NCI-H446 (cell line): ENCODE measurements around the gene BOD1L1.

ENCODE experiments used
- DNase-seq, 2 experiments: peaks; one replicate each; lab custom pipeline; 2025; lab: John Stamatoyannopoulos, UW

The BOD1L1 gene

GRCh38 chr4:13627606-13628311 is at the start of gene BOD1L1:
Gene BOD1L1 (minus strand): TSS chr4:13627725. CDS start chr4:13627587, 138 bp downstream.
- peak; percentile 36 to 70 for DNase-seq

DNA sequence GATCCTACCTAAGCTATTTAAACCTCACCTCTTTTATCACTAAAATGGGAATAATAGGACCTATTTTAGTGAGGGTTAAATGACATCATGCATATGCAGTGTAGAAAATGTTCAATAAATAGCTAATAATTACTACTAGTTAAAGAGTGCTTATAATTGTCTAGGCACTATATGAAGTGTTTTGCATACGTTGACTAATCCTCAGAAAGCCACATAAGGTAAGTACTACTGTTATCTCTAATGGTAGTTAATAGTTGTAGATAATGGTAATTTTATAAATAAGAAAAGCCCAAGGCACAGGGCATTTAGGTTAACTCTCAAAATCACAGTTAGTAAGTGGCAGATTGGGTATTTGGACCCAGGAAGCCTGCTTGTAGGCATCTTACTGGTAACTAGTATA is 47.4 kb upstream of the BOD1L1 start:
- no peak for DNase-seq

DNA sequence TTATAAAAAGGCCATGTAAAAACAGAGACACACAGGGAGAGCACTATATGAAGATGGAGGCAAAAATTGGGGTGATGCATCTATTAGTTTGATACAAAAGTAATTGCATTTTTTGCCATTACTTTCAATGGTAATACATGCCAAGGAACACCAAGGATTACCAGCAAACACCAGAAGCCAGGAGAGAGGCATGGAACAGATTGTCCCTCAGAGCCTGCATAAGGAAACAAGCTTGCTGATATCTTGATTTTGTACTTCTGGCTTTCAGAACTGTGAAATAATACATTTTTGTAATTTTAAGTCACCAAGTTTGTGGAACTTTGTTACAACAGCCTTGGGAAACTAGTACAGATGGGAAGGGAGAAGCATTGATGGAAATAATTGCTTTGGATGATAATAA is 45.6 kb upstream of the BOD1L1 start:
- no peak for DNase-seq

GRCh38 chr4:13670456-13671160 is 43.1 kb upstream of the BOD1L1 start:
- DNase-seq: no peak

DNA sequence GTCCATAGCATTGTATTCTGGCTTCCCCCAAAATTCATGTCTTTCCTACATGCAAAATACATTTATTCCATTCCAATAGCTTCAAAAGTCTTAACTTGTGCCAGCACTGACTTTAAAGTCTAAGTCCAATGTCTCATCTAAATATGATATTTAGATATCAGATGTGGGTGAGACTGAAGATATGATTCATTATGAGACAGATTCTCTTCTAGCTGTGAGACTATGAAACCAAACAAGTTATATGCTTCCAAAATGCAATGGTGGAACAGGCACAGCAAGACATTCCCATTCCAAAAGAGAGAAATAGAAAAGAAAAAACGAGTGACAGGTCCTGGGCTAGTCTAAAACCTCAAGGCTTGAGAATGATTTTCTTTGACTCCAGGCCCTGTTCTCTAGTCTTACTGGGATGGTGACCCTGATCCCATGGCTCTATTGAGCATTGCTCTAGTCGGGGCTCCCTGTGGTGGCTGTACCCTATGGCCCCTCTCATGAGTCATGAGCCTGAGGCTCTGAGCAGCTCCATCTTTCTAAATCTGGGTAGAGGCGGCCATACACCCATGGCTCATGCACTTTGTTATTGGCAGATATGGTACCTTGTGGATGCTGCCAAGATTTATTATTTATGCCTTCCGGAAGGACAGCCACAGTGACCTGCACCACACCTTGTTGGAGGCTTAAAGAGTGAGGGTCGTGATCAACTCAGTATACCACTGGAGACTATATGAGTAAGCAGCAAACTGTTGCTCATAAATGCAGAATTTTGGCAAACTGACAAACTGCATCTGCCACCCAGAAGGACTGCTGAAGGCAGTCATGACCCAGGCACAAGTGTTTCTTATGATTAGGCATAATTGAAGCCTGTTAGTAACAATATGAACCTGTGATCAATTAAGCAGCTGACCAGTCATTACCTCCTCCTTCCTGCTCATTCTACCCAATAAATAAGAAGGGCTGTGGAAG is 38.5 kb upstream of the BOD1L1 start:
- DNase-seq: no peak

GRCh38 chr4:13659341-13660070 is 32.0 kb upstream of the BOD1L1 start:
- no peak for DNase-seq

GRCh38 chr4:13656569-13657405 is 29.3 kb upstream of the BOD1L1 start:
- peak; percentile 31 to 40 for DNase-seq

- DNase-seq: peak in 1 of 2 experiments; percentile 60
Measured at GRCh38 chr4:13654162-13654797, 26.8 kb upstream of the BOD1L1 start.

- no peak for DNase-seq
Measured at GRCh38 chr4:13653766-13654161, 26.2 kb upstream of the BOD1L1 start.

- DNase-seq: peak in 1 of 2 experiments; percentile 20
Measured at GRCh38 chr4:13647031-13647430, 19.5 kb upstream of the BOD1L1 start.

DNA sequence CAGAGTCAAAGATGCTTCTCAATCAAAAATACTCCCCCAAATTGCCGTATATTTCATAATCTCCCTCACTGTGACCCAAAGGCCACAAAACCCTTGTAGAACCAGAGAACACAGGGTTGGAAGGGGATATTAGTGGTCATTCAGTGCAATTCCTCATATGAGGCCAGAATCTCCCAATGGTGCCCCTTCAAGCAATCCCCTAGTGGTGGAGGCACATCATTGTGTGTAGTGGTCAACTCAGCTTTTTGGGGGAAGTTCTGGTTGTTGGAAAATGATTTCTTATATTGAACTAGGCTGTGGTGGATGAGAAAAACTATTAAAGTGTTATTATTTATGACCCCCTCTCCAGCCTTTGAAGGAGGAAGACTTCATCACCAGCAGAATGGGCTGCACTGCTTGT is 17.6 kb upstream of the BOD1L1 start:
- no peak for DNase-seq

DNA sequence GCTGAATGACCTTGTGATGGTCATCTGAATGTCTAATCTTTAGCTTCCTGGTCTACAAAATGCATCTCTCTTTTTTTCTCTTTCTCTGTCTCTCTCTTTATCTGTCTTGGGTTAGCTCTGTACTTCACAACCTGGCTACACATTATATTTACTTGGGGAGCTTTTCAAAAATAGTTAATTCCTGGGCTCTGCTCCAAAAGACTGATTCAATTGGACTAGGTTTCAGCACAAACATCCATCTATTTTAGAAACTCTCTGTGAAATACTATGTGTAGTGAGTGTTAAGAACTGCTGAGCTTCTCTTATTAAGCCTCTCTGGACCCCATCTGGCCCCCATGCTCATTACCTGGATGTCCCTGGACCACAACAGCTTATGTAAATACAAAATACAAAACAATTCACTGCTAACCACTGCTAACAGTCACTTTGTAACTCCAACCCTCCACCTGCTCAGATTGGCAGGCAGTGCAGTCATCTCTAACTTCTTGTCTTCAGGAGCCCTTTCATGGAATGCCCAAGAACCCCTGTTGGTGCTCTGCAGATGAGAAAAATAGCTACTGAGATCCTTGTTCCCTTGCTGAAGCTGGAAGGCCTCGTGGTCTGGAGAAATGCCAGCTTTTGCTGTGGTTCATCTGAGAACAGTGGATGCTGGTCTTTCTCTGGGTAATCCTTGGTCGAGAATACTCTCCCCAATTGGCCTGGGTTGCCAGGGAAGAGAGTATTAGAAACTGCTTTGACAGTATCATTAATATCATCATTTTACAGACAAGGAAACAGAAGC is 14.8 kb upstream of the BOD1L1 start:
- DNase-seq: peak; percentile 34 to 71

GRCh38 chr4:13641084-13641483 is 13.6 kb upstream of the BOD1L1 start:
- DNase-seq: peak in 1 of 2 experiments; percentile 57

DNA sequence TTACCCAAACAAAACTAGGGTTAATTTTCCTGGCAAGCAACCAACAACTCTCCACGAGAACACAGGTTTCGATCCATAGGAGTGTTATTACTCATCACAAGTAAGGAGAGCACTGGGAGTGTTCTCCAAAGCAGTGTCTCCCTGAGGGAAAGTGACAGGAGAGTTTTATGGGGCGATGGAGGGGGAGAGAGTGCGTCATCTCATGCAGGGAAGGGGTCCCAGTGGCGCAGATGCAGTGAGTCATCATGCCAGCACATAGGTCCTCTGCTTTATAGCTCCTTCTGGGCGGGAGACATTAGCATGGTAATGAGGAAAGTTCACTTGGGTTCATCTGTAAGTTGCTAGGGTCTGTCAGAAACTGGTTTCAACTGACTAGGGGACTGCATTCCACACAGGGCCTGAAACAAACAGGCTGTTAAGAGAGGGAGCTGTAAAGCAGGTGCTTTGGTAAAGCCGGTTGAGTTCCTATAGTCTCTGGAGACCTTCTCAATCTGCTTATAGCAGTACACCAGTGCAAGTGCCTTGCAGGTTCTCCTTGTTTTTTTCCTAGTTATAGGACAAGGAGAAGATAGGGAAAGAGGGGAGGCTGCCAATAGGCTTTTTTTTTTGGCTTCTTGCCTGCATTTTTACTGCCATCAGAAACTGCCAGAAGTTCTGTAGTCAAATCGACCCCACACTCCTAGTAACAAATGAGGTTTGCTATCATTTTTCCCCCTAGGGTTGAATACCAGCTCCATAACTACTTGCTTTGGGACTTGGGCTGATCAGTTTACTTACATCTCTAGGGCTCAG is 12.8 kb upstream of the BOD1L1 start:
- DNase-seq: peak; percentile 54 to 70

- DNase-seq: peak in 1 of 2 experiments; percentile 45
Measured at GRCh38 chr4:13635286-13635799, 7.8 kb upstream of the BOD1L1 start.

DNA sequence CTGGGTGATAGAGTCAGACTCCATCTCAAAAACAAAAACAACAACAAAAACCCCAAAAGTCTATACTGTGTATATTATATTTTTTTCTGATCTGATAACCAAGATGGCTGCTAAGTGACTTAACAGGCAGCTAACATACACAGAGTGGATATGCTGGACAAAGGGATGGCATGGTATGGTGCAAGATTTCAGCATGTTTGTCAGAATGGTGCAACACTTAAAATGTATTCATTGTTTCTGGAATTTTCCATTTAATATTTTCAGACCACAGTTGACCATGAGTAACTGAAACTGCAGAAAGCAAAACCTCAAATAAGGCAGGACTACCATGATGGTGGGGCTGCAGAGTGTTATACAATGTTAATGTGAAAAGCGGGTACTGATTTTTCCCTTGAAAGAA is 6.1 kb upstream of the BOD1L1 start:
- DNase-seq: no peak

GRCh38 chr4:13627178-13627605 is 333 bp downstream of the BOD1L1 start:
- DNase-seq: no peak

DNA sequence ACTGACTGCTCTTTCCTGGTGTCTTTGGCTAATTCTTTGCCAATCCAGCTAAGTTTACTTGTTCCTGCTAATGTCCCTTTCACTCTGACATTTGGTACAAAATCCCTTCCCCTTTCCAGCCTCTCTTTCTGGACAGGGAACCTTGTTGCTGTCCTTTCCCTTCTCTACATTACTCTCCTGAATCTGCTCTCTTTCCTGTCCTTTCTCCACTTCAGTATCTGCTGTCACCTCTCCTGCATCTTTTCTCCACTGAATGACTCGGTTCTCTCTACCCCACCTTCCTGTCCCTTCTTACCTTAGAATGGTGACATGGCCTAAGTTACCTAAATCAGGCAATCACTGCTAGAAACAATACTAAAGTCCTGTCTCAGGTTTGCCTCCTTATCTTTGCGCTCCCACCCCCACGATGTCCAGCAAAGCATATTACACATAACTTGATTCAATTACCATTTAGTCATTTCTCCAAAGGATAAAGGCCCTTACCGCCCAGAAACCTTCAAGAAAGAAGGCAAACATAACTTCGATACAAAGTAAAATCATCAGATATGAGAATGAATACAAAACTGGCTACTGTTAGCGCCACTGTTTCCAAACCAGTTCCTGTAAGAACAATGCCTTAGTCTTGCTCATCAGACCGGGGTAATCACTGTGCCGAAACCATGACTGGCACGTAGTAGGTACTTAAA is 890 bp downstream of the BOD1L1 start:
- DNase-seq: no peak
